Fibroblast of lung (primary cell): ENCODE measurements around the gene DYNLRB2. TPM values are rescaled to one million over a fixed set of nuclear protein-coding genes. Genes with fewer than 3 reads are reported as not detected.
A peak's percentile ranks its signal among the peaks of the same experiment; 100 is the strongest.

Experiments
- DNase-seq, 2 donors: peaks; one replicate each; pipeline versions ENCODE4 v3.0.0 to v3.0.0-alpha.2; 2010; ENCODE audit warnings: low read depth in 2 of 2
- H2AFZ ChIP-seq: 2 replicates; pipeline ENCODE4 v1.5.1; 2012; ENCODE audit warnings: low read length, control low read depth, inconsistent platforms
- H3K27ac ChIP-seq: 2 replicates; pipeline ENCODE4 v1.5.1; 2011; ENCODE audit warnings: low read length, control low read depth; ENCODE audit not compliant: insufficient read depth
- H3K27me3 ChIP-seq: 2 replicates; pipeline ENCODE4 v1.5.1; 2011; ENCODE audit warnings: mild to moderate bottlenecking, low read length; ENCODE audit not compliant: control insufficient read depth, insufficient read depth
- H3K36me3 ChIP-seq: 2 replicates; pipeline ENCODE4 v1.5.1; 2011; ENCODE audit warnings: low read length; ENCODE audit not compliant: control insufficient read depth, insufficient read depth
- H3K4me1 ChIP-seq: 2 replicates; pipeline ENCODE4 v1.5.1; 2011; ENCODE audit warnings: low read length; ENCODE audit not compliant: control insufficient read depth, insufficient read depth; ENCODE audit errors: extremely low read depth
- H3K4me2 ChIP-seq: 2 replicates; pipeline ENCODE4 v1.5.1; 2011; ENCODE audit warnings: low read length, control low read depth; ENCODE audit not compliant: insufficient read depth; ENCODE audit errors: extremely low read depth
- H3K4me3 ChIP-seq, 4 experiments: fragments of 200-600 bp in 1 of 4; sonication (generic) in 1 of 4; replicated peaks in 1 of 4; 2 replicates each; pipeline ENCODE4 v1.5.1; 2011 to 2016; ENCODE audit warnings: low read length in 4 of 4, low read depth in 3 of 4, mild to moderate bottlenecking in 3 of 4, control low read depth in 2 of 4, inconsistent platforms in 1 of 4, mixed read lengths in 1 of 4; ENCODE audit not compliant: insufficient read depth in 1 of 4; ENCODE audit errors: control extremely low read depth in 1 of 4
- H3K79me2 ChIP-seq: 2 replicates; pipeline ENCODE4 v1.5.1; 2012; ENCODE audit warnings: mild to moderate bottlenecking, low read length, inconsistent platforms; ENCODE audit not compliant: control insufficient read depth, insufficient read depth
- H3K9ac ChIP-seq: 2 replicates; pipeline ENCODE4 v1.5.1; 2011; ENCODE audit warnings: mild to moderate bottlenecking, low read length, control low read depth; ENCODE audit not compliant: insufficient read depth
- H3K9me3 ChIP-seq: 2 replicates; pipeline ENCODE4 v1.5.1; 2012; ENCODE audit warnings: low read depth, low read length; ENCODE audit not compliant: control insufficient read depth, insufficient read depth
- H4K20me1 ChIP-seq: 2 replicates; pipeline ENCODE4 v1.5.1; 2011; ENCODE audit warnings: low read length; ENCODE audit not compliant: control insufficient read depth, insufficient read depth; ENCODE audit errors: extremely low read depth
- CTCF ChIP-seq, 2 donors: IDR thresholded peaks in 1 of 2; conservative IDR thresholded peaks in 1 of 2; 1 replicate in 1 of 2; 2 replicates in 1 of 2; pipeline ENCODE4 v1.5.1; 2011 to 2012; ENCODE audit warnings: low read length in 2 of 2, control low read depth in 1 of 2, inconsistent platforms in 1 of 2, low read depth in 1 of 2, mild to moderate bottlenecking in 1 of 2
- EZH2 ChIP-seq: IDR thresholded peaks from 2 replicates; pipeline ENCODE4 v1.5.1; 2012; ENCODE audit warnings: low read length, control low read depth, mild to moderate bottlenecking; ENCODE audit errors: missing control alignments
- polyA minus RNA-seq: library from RNA; depleted of rRNA, polyadenylated mRNA; stranded (reverse); fragments of >200 nt; gene quantifications from 2 replicates; pipeline ENCODE4 v1.2.3, GENCODE V29; 2011; ENCODE audit warnings: low replicate concordance
- polyA plus RNA-seq, 2 donors: library from polyadenylated mRNA; depleted of rRNA in 1 of 2; stranded (reverse) in 1 of 2; unstranded in 1 of 2; fragments of >200 nt; gene quantifications; 2 replicates each; pipeline ENCODE4 v1.2.1, GENCODE V29; 2011 to 2012; ENCODE audit warnings: missing spikeins in 1 of 2
- total RNA-seq: library from RNA; depleted of rRNA; stranded (reverse); fragments of >200 nt; gene quantifications from 2 replicates; pipeline ENCODE4 v1.2.1, GENCODE V29; 2014

DYNLRB2 gene
- total RNA-seq: 0.26 and 0.33 TPM in 2 replicates
- polyA plus RNA-seq: not detected in 2 replicates
- polyA plus RNA-seq (2012): 0.30 and 0.56 TPM in 2 replicates
- not detected in 2 replicates for polyA minus RNA-seq

GRCh38 chr16:80540516-80541305 lies at the start of gene DYNLRB2:
DYNLRB2 (plus strand) TSS chr16:80540993; CDS start chr16:80541077, 84 bp downstream.
- Histone ChIP-seq H2AFZ (peak within 1 kb of the TSS; percentile 89), H3K79me2 (no peaks in the 10 kb centered on the region), H4K20me1 (no peaks in the 10 kb centered on the region), H3K4me2 (peak within 1 kb of the TSS; percentile 98), H3K9ac (peak within 1 kb of the TSS; percentile 83), H3K27ac (peak within 1 kb of the TSS; percentile 18), H3K9me3 (no peaks in the 10 kb centered on the region), H3K4me1 (no peaks in the 10 kb centered on the region), H3K27me3 (no peaks in the 10 kb centered on the region), H3K4me3 (peak within 1 kb of the TSS; percentile 59 to 82 (median 77)), H3K36me3 (no peaks in the 10 kb centered on the region)
- no peak for TF ChIP-seq EZH2
- no peak for TF ChIP-seq CTCF (conservative IDR thresholded peaks at IDR 0.05 in 1 of 2, IDR thresholded peaks at IDR 0.05 in 1 of 2; ENCODE audit: low read depth in 1 of 2, low read length in 2 of 2)
- DNase-seq: peak; percentile 93

GRCh38 chr16:80500116-80500859 lies 40.5 kb upstream of the DYNLRB2 start:
- H3K27me3 ChIP-seq: no peaks in the 10 kb centered on the region
- no peak for DNase-seq

More at GRCh38 chr16:80500116-80500859, 40.5 kb upstream of the DYNLRB2 start:
- Histone ChIP-seq H3K4me1 (no peaks in the 10 kb centered on the region), H3K79me2 (no peaks in the 10 kb centered on the region), H3K9me3 (no peaks in the 10 kb centered on the region), H2AFZ (no peak overlapping the region), H3K4me3 (no peak overlapping the region), H3K27ac (no peak overlapping the region), H3K36me3 (no peaks in the 10 kb centered on the region), H3K9ac (no peak overlapping the region), H3K4me2 (no peak overlapping the region), H4K20me1 (no peaks in the 10 kb centered on the region)
- TF ChIP-seq CTCF (conservative IDR thresholded peaks at IDR 0.05 in 1 of 2, IDR thresholded peaks at IDR 0.05 in 1 of 2; ENCODE audit: low read depth in 1 of 2, low read length in 2 of 2) (no peak), EZH2 (no peak)
